ENCODE results near the gene PERM1. TPM values are rescaled to one million over a fixed set of nuclear protein-coding genes. Genes with fewer than 3 reads are reported as not detected.
"Not testable (repeated sequence)": the region's sequence is repeated elsewhere in the genome, so short reads cannot be mapped to it uniquely, and the experiment has no call there.

Gene PERM1
- total and polyA plus RNA-seq, 4 donors: 0.06 to 0.45 (median 0.15) TPM; not detected in 1

GRCh38 chr1:978069-978834, 3.6 kb downstream of the PERM1 start:
- H3K36me3 ChIP-seq (ENCODE audit: control insufficient read depth in 4 of 4, insufficient read depth in 4 of 4, low read length in 4 of 4): no peaks in the 10 kb centered on the region
- H3K27ac ChIP-seq (ENCODE audit: low read depth in 1 of 2, low read length in 1 of 2): no peak overlapping the region
- H3K4me1 ChIP-seq (ENCODE audit: control insufficient read depth in 5 of 5, insufficient read depth in 5 of 5, low read length in 5 of 5): peaks cover 0 to 6% (median 0%) of the 10 kb centered on the region in 5 donors
- no peak for TF ChIP-seq CTCF (IDR thresholded peaks at IDR 0.05; ENCODE audit: control extremely low read depth, extremely low read depth)
- H3K4me3 ChIP-seq: no peak overlapping the region
- no peak for ATAC-seq (ENCODE audit: insufficient read depth, low FRiP score)
- DNase-seq: no peak
- peaks cover 0 to 2% (median 0%) of the 10 kb centered on the region in 4 donors for H3K9me3 ChIP-seq (ENCODE audit: control insufficient read depth in 4 of 4, insufficient read depth in 3 of 4, low read length in 3 of 4)
- 86 to 88% methylated on average over 44 of the region's 44 CpGs for WGBS, 2 donors
- H3K27me3 ChIP-seq (ENCODE audit: control insufficient read depth in 3 of 3, insufficient read depth in 3 of 3, low read length in 2 of 3): peaks cover 0 to 21% (median 5%) of the 10 kb centered on the region in 3 donors
- no peak overlapping the region for H3K9ac ChIP-seq (ENCODE audit: insufficient read depth in 1 of 2, low read length in 2 of 2)

GRCh38 chr1:976791-977190, 5.1 kb downstream of the PERM1 start:
- not testable (repeated sequence) for ATAC-seq (ENCODE audit: insufficient read depth, low FRiP score); H3K27ac ChIP-seq (ENCODE audit: low read depth in 1 of 2, low read length in 1 of 2); H3K9ac ChIP-seq (ENCODE audit: insufficient read depth in 1 of 2, low read length in 2 of 2); H3K9me3 ChIP-seq (ENCODE audit: control insufficient read depth in 4 of 4, insufficient read depth in 3 of 4, low read length in 3 of 4); DNase-seq; H3K4me1 ChIP-seq (ENCODE audit: control insufficient read depth in 5 of 5, insufficient read depth in 5 of 5, low read length in 5 of 5); H3K4me3 ChIP-seq; H3K36me3 ChIP-seq (ENCODE audit: control insufficient read depth in 4 of 4, insufficient read depth in 4 of 4, low read length in 4 of 4)
- H3K27me3 ChIP-seq (ENCODE audit: control insufficient read depth in 3 of 3, insufficient read depth in 3 of 3, low read length in 2 of 3): peaks cover 0 to 15% (median 0%) of the 10 kb centered on the region in 3 donors
- WGBS, 2 donors: 64 to 72% methylated on average over 14 to 15 of the region's 39 CpGs

DNA sequence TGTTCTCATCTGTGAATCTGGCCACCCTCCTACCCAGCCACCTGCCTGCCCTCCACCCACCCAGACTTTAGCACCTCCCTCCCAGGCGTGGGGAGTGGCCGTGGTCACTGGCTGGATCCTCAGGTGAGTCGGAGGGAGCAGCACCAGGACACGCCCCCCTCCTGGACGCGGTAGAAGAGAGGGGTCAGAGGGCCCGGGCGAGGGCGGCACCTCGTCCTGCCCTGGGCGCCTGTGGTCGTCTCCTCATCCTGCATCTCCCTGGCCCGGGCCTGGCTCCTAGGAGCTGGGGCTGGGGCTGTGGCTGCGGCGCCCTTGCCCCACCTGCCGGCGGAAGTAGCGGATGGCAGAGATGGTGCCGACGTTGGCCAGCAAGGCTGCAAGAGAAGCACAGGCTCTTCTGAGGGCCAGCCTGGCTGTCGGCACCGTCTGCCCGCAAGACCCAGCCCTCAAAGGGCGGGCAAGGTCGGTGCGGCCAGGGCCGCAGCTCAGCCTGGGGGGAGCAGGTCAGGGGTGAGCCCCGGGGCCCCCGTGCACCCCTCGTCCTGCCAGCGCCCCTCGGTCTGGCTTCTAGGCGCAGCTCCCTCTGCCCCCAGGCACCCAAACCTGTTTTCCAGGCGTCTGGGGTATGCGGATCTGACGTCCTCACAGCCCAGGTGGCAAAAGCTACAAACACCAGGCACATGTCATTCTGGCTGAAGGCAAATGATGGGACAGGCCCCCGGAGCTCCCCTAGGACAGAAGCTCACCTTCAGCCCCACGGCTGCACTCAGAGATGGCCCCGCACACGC, 5.8 kb downstream of the PERM1 start:
- H3K36me3 ChIP-seq (ENCODE audit: control insufficient read depth in 4 of 4, insufficient read depth in 4 of 4, low read length in 4 of 4): no peaks in the 10 kb centered on the region
- DNase-seq (peak; percentile 76 to 82 (median 77)), ATAC-seq (ENCODE audit: insufficient read depth, low FRiP score) (no peak)
- H3K4me3 ChIP-seq: no peak overlapping the region
- peaks cover 0 to 6% (median 0%) of the 10 kb centered on the region in 5 donors for H3K4me1 ChIP-seq (ENCODE audit: control insufficient read depth in 5 of 5, insufficient read depth in 5 of 5, low read length in 5 of 5)
- peaks cover 0 to 19% (median 0%) of the 10 kb centered on the region in 3 donors for H3K27me3 ChIP-seq (ENCODE audit: control insufficient read depth in 3 of 3, insufficient read depth in 3 of 3, low read length in 2 of 3)
- TF ChIP-seq CTCF (IDR thresholded peaks at IDR 0.05; ENCODE audit: control extremely low read depth, extremely low read depth): peak; percentile 32
- no peak overlapping the region for H3K9ac ChIP-seq (ENCODE audit: insufficient read depth in 1 of 2, low read length in 2 of 2)
- peaks cover 0 to 2% (median 0%) of the 10 kb centered on the region in 4 donors for H3K9me3 ChIP-seq (ENCODE audit: control insufficient read depth in 4 of 4, insufficient read depth in 3 of 4, low read length in 3 of 4)
- H3K27ac ChIP-seq (ENCODE audit: low read depth in 1 of 2, low read length in 1 of 2): no peak overlapping the region
- 3 to 5% methylated on average over 28 to 40 of the region's 40 CpGs for WGBS, 2 donors

GRCh38 chr1:975365-975764, 6.5 kb downstream of the PERM1 start:
- DNase-seq (no peak), ATAC-seq (ENCODE audit: insufficient read depth, low FRiP score) (no peak)
- WGBS, 2 donors: 65 to 82% methylated on average over 7 to 9 of the region's 9 CpGs
- Histone ChIP-seq H3K36me3 (ENCODE audit: control insufficient read depth in 4 of 4, insufficient read depth in 4 of 4, low read length in 4 of 4) (no peaks in the 10 kb centered on the region), H3K9ac (ENCODE audit: insufficient read depth in 1 of 2, low read length in 2 of 2) (no peak overlapping the region), H3K27me3 (ENCODE audit: control insufficient read depth in 3 of 3, insufficient read depth in 3 of 3, low read length in 2 of 3) (peaks cover 0 to 25% (median 1%) of the 10 kb centered on the region in 3 donors), H3K4me1 (ENCODE audit: control insufficient read depth in 5 of 5, insufficient read depth in 5 of 5, low read length in 5 of 5) (peaks cover 0 to 6% (median 0%) of the 10 kb centered on the region in 5 donors), H3K27ac (ENCODE audit: low read depth in 1 of 2, low read length in 1 of 2) (no peak overlapping the region), H3K9me3 (ENCODE audit: control insufficient read depth in 4 of 4, insufficient read depth in 3 of 4, low read length in 3 of 4) (peaks cover 0 to 2% (median 0%) of the 10 kb centered on the region in 4 donors), H3K4me3 (no peak overlapping the region)
- no peak for TF ChIP-seq CTCF (IDR thresholded peaks at IDR 0.05; ENCODE audit: control extremely low read depth, extremely low read depth)
